ENCODE results near the gene KLC3.
"Not testable (repeated sequence)": the region's sequence is repeated elsewhere in the genome, so short reads cannot be mapped to it uniquely, and the experiment has no call there.

KLC3 gene

GRCh38 chr19:45320997-45321775 is 19.4 kb upstream of the KLC3 start:
- DNase-seq (ENCODE audit: low spot score) = no peak

- no peak for DNase-seq (ENCODE audit: low spot score)
These were observed 18.7 kb upstream of the KLC3 start for GRCh38 chr19:45321848-45322247.

GRCh38 chr19:45322311-45322710 is 18.2 kb upstream of the KLC3 start:
- DNase-seq (ENCODE audit: low spot score) = no peak

- no peak for DNase-seq (ENCODE audit: low spot score)
These were observed 17.7 kb upstream of the KLC3 start, which contains the start of gene CKM for GRCh38 chr19:45322744-45323281. TSS of gene CKM (minus strand) at chr19:45322875. CDS start at chr19:45319713, 3,162 bp downstream.

GRCh38 chr19:45323671-45324081 is 16.9 kb upstream of the KLC3 start:
- no peak for DNase-seq (ENCODE audit: low spot score)

- DNase-seq (ENCODE audit: low spot score) = no peak
These were observed 16.1 kb upstream of the KLC3 start for GRCh38 chr19:45324349-45324907.

GRCh38 chr19:45327404-45328143 is 13.0 kb upstream of the KLC3 start:
- DNase-seq (ENCODE audit: low spot score) = no peak

- DNase-seq (ENCODE audit: low spot score) = no peak
These were observed 9.1 kb upstream of the KLC3 start for GRCh38 chr19:45331411-45331810.

- no peak for DNase-seq (ENCODE audit: low spot score)
These were observed 6.8 kb upstream of the KLC3 start for GRCh38 chr19:45333609-45334303.

GRCh38 chr19:45334881-45335280 is 5.7 kb upstream of the KLC3 start:
- DNase-seq (ENCODE audit: low spot score) = not testable (repeated sequence)

GRCh38 chr19:45336696-45337251 is 3.8 kb upstream of the KLC3 start:
- DNase-seq (ENCODE audit: low spot score) = no peak

GRCh38 chr19:45339629-45340028 is 921 bp upstream of the KLC3 start:
- no peak for DNase-seq (ENCODE audit: low spot score)

- no peak for DNase-seq (ENCODE audit: low spot score)
These were observed 426 bp downstream of the KLC3 start for GRCh38 chr19:45340899-45341453.

GRCh38 chr19:45342911-45343310 is 2.4 kb downstream of the KLC3 start:
- no peak for DNase-seq (ENCODE audit: low spot score)

GRCh38 chr19:45344621-45345505 is 4.3 kb downstream of the KLC3 start:
- DNase-seq (ENCODE audit: low spot score) = no peak

GRCh38 chr19:45345506-45345860 is 4.9 kb downstream of the KLC3 start:
- DNase-seq (ENCODE audit: low spot score) = no peak

GRCh38 chr19:45346449-45346848 is 5.9 kb downstream of the KLC3 start:
- no peak for DNase-seq (ENCODE audit: low spot score)

- DNase-seq (ENCODE audit: low spot score) = no peak
These were observed 7.2 kb downstream of the KLC3 start for GRCh38 chr19:45347570-45348366.

GRCh38 chr19:45348367-45349125 is 8.0 kb downstream of the KLC3 start:
- no peak for DNase-seq (ENCODE audit: low spot score)

Data from Ammon's horn (tissue), 1 donor.